Fibroblast of the conjunctiva (primary cell): Measurements from ENCODE around the gene AGXT2.

Experiments
- DNase-seq: peaks from one replicate; pipeline ENCODE4 v3.0.0-alpha.2; 2010; ENCODE audit warnings: low read depth

The AGXT2 gene

DNA sequence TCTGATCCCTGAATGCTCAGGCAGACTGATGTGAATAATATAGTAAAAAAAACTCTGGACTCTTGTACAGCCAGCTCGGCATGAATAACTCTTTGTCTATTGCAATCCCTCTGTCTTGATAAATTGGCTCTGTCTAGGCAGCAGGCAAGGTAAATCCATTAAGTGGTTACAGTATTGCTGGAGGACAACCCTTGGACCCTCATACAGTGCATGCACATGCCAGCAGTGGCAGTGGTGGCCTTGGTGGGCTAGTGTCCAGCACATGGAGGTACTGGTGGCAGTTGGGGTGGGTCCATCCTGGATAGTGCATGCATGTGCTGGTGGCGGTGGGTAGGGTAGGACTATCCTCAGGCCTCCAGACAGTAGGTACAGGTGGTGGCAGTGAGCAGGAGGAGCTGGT, 79.5 kb downstream of the AGXT2 start:
- DNase-seq = no peak

DNA sequence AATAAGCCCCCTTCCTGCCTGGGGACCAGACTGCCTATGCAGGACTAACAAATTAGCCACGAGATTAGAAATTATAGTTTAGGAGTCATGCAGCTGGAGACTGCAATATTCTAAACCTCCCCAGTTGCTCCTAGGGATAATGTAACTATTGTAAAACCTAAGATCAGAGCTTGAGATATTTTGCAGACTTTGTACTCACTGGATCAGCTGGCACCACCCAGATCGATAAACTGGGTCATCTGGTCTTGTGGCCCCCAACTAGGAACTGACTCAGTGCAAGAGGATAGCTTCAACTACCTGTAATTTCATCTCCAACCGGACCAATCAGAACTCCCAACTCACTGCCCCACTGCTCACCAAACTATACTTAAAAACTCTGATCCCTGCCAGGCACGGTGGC, 80.2 kb downstream of the AGXT2 start:
- no peak for DNase-seq

DNA sequence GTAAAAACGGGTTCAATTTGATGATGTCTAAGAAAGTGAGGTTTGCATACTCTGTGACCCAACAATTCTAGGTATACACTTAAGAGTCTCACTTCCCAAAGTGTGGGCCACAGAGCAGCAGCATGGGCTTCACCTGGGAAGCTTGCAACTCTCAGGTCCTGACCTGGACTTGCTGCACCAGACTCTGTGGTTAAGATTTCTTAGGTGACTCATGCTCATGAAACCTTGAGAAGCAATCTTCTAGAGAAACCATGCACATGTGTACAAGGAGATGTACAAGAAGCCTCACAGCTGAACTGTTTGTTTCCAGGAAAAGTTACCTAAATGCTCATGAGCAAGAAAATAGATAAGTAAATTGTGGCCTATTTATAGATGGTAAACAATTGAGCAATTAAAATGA, 88.4 kb downstream of the AGXT2 start:
- DNase-seq = no peak

DNA sequence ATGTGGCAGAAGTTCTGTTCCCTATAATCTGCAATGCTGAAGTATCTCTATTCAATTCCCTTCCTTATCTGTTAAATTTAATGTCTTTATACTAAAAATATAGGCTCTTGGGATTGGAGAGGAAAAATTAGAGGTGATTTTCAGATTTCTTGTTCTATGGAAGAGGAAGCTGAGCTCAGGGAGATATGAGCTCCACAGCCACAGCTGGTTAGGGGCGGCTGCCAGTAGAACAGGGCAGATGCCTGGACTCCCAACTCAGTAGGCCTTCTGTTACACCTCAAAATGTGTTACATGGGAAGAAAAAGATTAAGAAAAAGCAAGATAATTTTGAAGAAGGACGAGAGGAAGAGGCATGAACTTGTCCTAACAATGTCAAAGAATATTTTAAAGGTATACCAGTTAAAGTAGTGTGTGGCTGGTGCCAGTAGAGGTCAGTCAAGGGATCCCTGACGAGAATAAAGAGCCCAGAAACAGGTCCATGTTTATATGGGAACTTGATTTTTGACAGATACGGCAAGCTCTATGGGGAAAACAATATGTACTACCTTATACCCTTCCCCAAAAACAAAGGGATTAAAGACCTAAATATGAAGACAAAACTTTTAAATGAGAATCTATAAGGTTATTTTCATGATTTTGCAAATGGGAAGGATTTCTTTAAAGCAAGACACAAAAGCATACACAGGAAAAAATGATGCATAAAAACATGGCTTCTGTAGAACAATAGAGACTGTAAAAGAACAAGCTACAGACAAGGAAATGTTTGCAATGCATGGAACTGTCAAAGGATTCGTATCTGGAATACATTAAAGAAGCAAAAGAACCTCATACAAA, 89.7 kb downstream of the AGXT2 start:
- peak; percentile 5 for DNase-seq

DNA sequence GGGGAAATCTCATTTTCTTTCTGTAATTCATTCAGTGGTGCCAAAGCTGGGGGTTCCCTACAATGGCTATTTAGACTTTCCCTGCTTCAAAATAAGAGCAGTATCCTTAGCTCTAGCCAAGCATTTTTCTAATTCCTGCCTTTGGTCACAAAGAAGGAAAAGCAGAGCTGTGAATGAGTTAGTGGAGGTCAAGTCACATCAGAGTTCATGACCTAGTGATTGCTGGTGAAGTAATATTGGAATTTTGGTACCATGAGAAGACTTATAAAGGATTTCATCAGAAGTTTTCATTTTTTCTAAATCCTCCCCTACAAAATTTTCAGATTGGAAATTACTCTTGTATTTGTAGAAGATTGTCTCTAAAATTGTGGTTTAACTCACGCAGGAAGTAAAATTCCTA, 90.4 kb downstream of the AGXT2 start:
- DNase-seq = no peak
